ENCODE results near the gene ELOF1. TPM values are rescaled to one million over a fixed set of nuclear protein-coding genes. Genes with fewer than 3 reads are reported as not detected.

The ELOF1 gene
- total and polyA plus RNA-seq, 4 donors: 18.3 to 79.8 (median 67.4) TPM

- Histone ChIP-seq H3K36me3 (ENCODE audit: control insufficient read depth, insufficient read depth, low read length) (peaks cover 61% of the 10 kb centered on the region), H3K4me1 (ENCODE audit: control insufficient read depth, insufficient read depth, low read length) (no peaks in the 10 kb centered on the region), H3K27me3 (ENCODE audit: control insufficient read depth, insufficient read depth, low read length) (no peaks in the 10 kb centered on the region), H3K9me3 (ENCODE audit: control insufficient read depth, insufficient read depth, low read length) (no peaks in the 10 kb centered on the region), H3K4me3 (ENCODE audit: low read depth, low read length) (no peak overlapping the region), H3K27ac (ENCODE audit: low read depth, low read length) (no peak overlapping the region)
- WGBS (ENCODE audit: insufficient coverage): 93% methylated on average over 20 of the region's 20 CpGs
- no peak for DNase-seq (ENCODE audit: low read depth in 4 of 6, low spot score in 6 of 6)
Observed at GRCh38 chr19:11513946-11514345, 45.1 kb downstream of the ELOF1 start.

DNA sequence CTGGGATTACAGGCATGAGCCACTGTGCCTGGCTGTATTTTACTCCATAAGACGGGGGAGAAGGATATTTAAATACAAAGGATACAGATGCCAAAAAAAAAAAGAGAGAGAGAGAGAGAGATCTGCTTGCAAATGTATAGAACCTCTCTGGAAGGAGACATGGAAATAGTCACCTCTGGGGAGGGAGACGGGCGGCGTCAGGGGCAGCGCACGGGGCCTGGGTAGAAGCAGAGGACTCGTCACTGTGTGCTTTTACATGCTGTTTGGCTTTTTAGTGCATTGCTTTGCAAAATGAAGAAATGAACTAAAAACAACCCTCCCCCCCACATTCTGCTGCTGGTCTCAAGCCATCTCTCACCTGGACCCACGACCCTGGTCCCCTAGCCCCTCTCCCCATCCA, 48.6 kb downstream of the ELOF1 start:
- 91% methylated on average over 8 of the region's 8 CpGs for WGBS (ENCODE audit: insufficient coverage)
- H3K27ac ChIP-seq (ENCODE audit: low read depth, low read length): no peak overlapping the region
- peaks cover 13% of the 10 kb centered on the region for H3K4me1 ChIP-seq (ENCODE audit: control insufficient read depth, insufficient read depth, low read length)
- peaks cover 62% of the 10 kb centered on the region for H3K36me3 ChIP-seq (ENCODE audit: control insufficient read depth, insufficient read depth, low read length)
- no peak overlapping the region for H3K4me3 ChIP-seq (ENCODE audit: low read depth, low read length)
- H3K27me3 ChIP-seq (ENCODE audit: control insufficient read depth, insufficient read depth, low read length): no peaks in the 10 kb centered on the region
- DNase-seq (ENCODE audit: low read depth in 4 of 6, low spot score in 6 of 6): no peak
- H3K9me3 ChIP-seq (ENCODE audit: control insufficient read depth, insufficient read depth, low read length): no peaks in the 10 kb centered on the region

GRCh38 chr19:11507370-11508078, 51.5 kb downstream of the ELOF1 start:
- Histone ChIP-seq H3K27me3 (ENCODE audit: control insufficient read depth, insufficient read depth, low read length) (no peaks in the 10 kb centered on the region), H3K36me3 (ENCODE audit: control insufficient read depth, insufficient read depth, low read length) (peaks cover 47% of the 10 kb centered on the region), H3K4me3 (ENCODE audit: low read depth, low read length) (no peak overlapping the region), H3K4me1 (ENCODE audit: control insufficient read depth, insufficient read depth, low read length) (peaks cover 21% of the 10 kb centered on the region), H3K9me3 (ENCODE audit: control insufficient read depth, insufficient read depth, low read length) (no peaks in the 10 kb centered on the region), H3K27ac (ENCODE audit: low read depth, low read length) (no peak overlapping the region)
- WGBS (ENCODE audit: insufficient coverage): 86% methylated on average over 11 of the region's 18 CpGs
- DNase-seq (ENCODE audit: low read depth in 4 of 6, low spot score in 6 of 6): no peak

GRCh38 chr19:11506967-11507366, 52.1 kb downstream of the ELOF1 start:
- H3K27ac ChIP-seq (ENCODE audit: low read depth, low read length): no peak overlapping the region
- no peaks in the 10 kb centered on the region for H3K9me3 ChIP-seq (ENCODE audit: control insufficient read depth, insufficient read depth, low read length)
- H3K4me1 ChIP-seq (ENCODE audit: control insufficient read depth, insufficient read depth, low read length): peaks cover 21% of the 10 kb centered on the region
- no peaks in the 10 kb centered on the region for H3K27me3 ChIP-seq (ENCODE audit: control insufficient read depth, insufficient read depth, low read length)
- 95% methylated on average over 6 of the region's 6 CpGs for WGBS (ENCODE audit: insufficient coverage)
- DNase-seq (ENCODE audit: low read depth in 4 of 6, low spot score in 6 of 6): no peak
- no peak overlapping the region for H3K4me3 ChIP-seq (ENCODE audit: low read depth, low read length)
- peaks cover 45% of the 10 kb centered on the region for H3K36me3 ChIP-seq (ENCODE audit: control insufficient read depth, insufficient read depth, low read length)

DNA sequence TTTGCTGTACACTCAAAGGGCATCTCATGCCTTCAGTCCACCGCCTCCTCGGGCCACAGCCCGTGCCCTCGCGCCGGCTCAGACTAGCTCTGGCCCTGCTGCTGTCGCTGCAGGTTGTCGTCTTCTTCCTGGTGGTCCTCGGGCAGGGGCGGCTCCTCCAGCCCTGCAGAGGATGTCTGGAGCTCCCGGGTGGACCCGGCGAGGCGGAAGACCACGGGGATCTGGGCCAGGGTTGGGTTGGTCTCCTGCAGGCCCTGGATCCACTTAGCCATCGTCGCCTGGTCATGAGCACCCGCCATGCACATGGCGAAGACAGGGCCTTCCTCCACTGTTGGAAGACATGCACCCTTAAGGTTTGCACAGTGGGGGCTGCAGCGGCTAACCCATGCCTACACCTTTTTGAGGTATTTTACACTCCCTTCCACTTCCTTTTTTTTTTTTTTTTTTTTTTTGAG, 52.9 kb downstream of the ELOF1 start:
- Histone ChIP-seq H3K27me3 (ENCODE audit: control insufficient read depth, insufficient read depth, low read length) (no peaks in the 10 kb centered on the region), H3K4me1 (ENCODE audit: control insufficient read depth, insufficient read depth, low read length) (peaks cover 21% of the 10 kb centered on the region), H3K9me3 (ENCODE audit: control insufficient read depth, insufficient read depth, low read length) (no peaks in the 10 kb centered on the region), H3K4me3 (ENCODE audit: low read depth, low read length) (peak overlapping the region; percentile 62), H3K36me3 (ENCODE audit: control insufficient read depth, insufficient read depth, low read length) (peaks cover 47% of the 10 kb centered on the region), H3K27ac (ENCODE audit: low read depth, low read length) (peak overlapping the region; percentile 91)
- 9% methylated on average over 17 of the region's 20 CpGs for WGBS (ENCODE audit: insufficient coverage)
- no peak for DNase-seq (ENCODE audit: low read depth in 4 of 6, low spot score in 6 of 6)

DNA sequence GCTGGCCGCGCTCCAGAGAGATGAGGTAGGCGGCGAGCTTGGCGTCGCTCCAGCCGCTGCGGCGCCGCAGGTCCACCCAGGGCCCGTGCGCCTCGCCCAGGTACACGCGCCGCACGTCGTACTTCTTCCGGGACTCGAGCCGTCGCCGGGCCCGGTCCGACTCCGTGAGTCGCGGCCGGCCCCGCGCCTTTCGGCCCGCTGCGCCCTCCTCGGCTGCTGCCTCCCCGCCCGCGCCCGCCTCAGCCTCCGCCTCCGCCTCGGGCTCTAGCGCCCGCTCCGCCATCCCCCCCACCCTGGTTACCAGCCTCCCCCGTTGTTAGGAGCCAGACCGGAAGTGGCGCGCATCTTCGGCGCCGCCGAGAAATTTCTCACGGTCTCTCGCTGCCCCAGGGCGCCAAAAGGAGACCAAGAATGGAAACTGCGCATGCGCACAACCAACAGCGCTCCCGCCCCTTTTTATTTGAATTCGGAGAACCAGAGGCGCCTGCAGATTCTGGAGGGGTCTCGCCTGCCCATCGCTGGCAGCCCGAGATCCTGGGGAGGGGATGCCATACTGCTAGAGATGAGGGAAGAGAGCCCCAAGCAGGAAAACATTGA, 53.4 kb downstream of the ELOF1 start, which contains the start of gene ZNF653:
Gene ZNF653, minus strand, starts transcription at position 336 of the 597 bp plus-strand sequence. Its CDS starts 53 bp downstream, at position 283.
- Histone ChIP-seq H3K27ac (ENCODE audit: low read depth, low read length) (peak within 1 kb of the TSS; percentile 91), H3K27me3 (ENCODE audit: control insufficient read depth, insufficient read depth, low read length) (no peaks in the 10 kb centered on the region), H3K9me3 (ENCODE audit: control insufficient read depth, insufficient read depth, low read length) (no peaks in the 10 kb centered on the region), H3K4me3 (ENCODE audit: low read depth, low read length) (peak within 1 kb of the TSS; percentile 62), H3K36me3 (ENCODE audit: control insufficient read depth, insufficient read depth, low read length) (peaks cover 46% of the 10 kb centered on the region), H3K4me1 (ENCODE audit: control insufficient read depth, insufficient read depth, low read length) (peaks cover 21% of the 10 kb centered on the region)
- peak; percentile 92 to 99 (median 96) for DNase-seq (ENCODE audit: low read depth in 4 of 6, low spot score in 6 of 6)
- WGBS (ENCODE audit: insufficient coverage): under 1% methylated on average over 65 of the region's 65 CpGs

DNA sequence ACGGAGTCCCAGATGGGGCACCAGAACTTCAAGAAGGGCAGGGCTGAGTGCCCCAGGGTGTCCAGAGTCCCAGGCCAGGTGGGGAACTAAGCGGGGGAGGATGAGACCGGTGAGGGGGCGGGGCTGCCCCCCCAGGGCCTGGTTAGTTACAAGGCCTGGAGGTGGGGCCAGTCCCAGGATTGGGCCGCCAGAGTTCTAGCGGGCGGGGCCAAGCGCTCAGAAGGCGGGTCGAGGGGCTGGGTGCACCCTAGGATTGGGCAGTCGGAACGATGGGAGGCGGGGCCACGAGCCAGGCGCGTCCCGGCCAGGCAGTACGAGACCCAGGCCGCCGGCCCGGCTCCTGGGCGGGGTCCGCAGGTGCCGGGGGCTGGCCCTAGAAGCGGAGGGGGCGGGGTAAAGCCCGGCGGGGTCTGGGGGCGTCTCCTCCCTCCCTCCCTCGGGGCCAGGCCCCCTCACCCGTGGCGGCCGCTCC, 54.0 kb downstream of the ELOF1 start:
- Histone ChIP-seq H3K4me3 (ENCODE audit: low read depth, low read length) (peak overlapping the region; percentile 62), H3K36me3 (ENCODE audit: control insufficient read depth, insufficient read depth, low read length) (peaks cover 42% of the 10 kb centered on the region), H3K4me1 (ENCODE audit: control insufficient read depth, insufficient read depth, low read length) (peaks cover 21% of the 10 kb centered on the region), H3K27ac (ENCODE audit: low read depth, low read length) (peak overlapping the region; percentile 91), H3K27me3 (ENCODE audit: control insufficient read depth, insufficient read depth, low read length) (no peaks in the 10 kb centered on the region), H3K9me3 (ENCODE audit: control insufficient read depth, insufficient read depth, low read length) (no peaks in the 10 kb centered on the region)
- DNase-seq (ENCODE audit: low read depth in 4 of 6, low spot score in 6 of 6): peak; percentile 68 to 98 (median 87)
- under 1% methylated on average over 32 of the region's 33 CpGs for WGBS (ENCODE audit: insufficient coverage)

DNA sequence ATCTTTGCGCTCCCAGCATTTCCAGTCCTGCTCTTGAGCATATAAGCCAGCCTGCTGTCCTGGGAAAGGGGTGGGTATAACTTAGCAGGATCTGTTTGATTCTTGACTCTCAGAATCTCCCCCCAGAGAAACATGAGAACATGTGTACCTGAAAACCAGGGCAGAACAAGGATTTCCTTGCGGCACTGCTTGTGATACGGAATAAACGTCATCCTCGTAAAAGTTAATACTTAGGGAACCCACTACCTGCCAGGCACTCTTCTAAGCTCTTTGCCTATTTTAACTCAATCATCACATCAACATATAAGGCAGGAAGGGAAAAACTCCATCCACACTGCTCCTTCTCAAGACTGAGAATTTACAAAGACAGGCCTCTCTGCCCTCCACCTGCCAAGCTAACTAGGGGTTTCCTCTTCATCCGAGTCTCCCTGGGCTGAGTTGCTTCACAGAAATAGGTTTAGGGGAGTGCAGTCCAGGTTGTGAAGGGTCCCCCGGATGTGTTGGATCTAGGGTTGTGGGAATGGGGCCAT, 54.5 kb downstream of the ELOF1 start:
- peak overlapping the region; percentile 91 for H3K27ac ChIP-seq (ENCODE audit: low read depth, low read length)
- WGBS (ENCODE audit: insufficient coverage): 38% methylated on average over 2 of the region's 7 CpGs
- H3K9me3 ChIP-seq (ENCODE audit: control insufficient read depth, insufficient read depth, low read length): no peaks in the 10 kb centered on the region
- H3K4me3 ChIP-seq (ENCODE audit: low read depth, low read length): peak overlapping the region; percentile 62
- DNase-seq (ENCODE audit: low read depth in 4 of 6, low spot score in 6 of 6): peak in 1 of 6 donors; percentile 2
- H3K27me3 ChIP-seq (ENCODE audit: control insufficient read depth, insufficient read depth, low read length): no peaks in the 10 kb centered on the region
- peaks cover 21% of the 10 kb centered on the region for H3K4me1 ChIP-seq (ENCODE audit: control insufficient read depth, insufficient read depth, low read length)
- H3K36me3 ChIP-seq (ENCODE audit: control insufficient read depth, insufficient read depth, low read length): peaks cover 44% of the 10 kb centered on the region

Measured in spinal cord (tissue), 10 donors.